ENCODE data around the gene TSHZ3.

Gene TSHZ3

DNA sequence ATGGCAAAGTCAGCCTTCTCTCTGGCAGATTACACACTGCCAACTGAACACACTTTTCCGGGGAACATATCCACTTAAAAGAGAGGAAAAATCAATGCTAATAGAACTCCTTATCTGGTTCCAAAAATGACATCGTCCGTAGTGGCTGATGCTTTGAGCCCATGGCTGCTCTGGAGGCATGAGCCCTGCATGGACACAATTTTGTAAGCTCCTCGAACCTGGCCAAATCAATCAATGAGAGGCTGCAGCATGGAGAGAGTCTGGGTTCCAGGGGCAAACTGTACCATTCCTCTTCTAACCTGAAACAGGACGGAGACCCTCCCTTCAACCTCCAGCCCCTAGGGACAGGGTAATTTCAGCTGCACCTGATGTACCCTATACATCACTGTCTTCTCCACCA, 21.0 kb upstream of the TSHZ3 start:
- H3K36me3 Mint-ChIP-seq: no peaks in the 10 kb centered on the region
- H3K9me3 Mint-ChIP-seq: peaks cover 3% of the 10 kb centered on the region
- H3K4me3 Mint-ChIP-seq: no peak overlapping the region
- H3K27ac Mint-ChIP-seq: no peak overlapping the region
- no peak for ATAC-seq
- H3K27me3 Mint-ChIP-seq: no peaks in the 10 kb centered on the region
- H3K4me1 Mint-ChIP-seq: no peaks in the 10 kb centered on the region

DNA sequence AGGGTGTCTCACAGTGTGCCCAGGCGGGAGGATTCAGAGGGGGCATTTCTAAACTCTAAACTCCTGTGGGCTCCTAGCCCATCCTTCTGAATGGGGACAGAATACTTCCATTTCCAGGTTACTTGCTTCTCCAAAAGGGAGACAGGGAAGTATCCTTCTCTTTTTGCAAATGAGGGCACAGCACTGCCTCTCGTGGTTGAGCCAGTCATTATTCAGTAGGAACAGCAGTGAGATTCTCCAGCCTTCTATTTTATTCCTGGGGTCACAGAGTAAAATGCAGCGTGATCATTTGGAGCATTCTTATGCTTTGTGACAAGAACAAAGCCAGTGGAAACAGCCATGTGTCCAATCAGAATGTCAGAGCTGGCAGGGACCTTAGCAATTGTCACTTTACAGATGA, 15.7 kb upstream of the TSHZ3 start:
- Mint-ChIP-seq H3K27ac (no peak overlapping the region), H3K4me1 (no peaks in the 10 kb centered on the region), H3K36me3 (no peaks in the 10 kb centered on the region), H3K9me3 (peaks cover 3% of the 10 kb centered on the region), H3K27me3 (no peaks in the 10 kb centered on the region), H3K4me3 (no peak overlapping the region)
- ATAC-seq: no peak

DNA sequence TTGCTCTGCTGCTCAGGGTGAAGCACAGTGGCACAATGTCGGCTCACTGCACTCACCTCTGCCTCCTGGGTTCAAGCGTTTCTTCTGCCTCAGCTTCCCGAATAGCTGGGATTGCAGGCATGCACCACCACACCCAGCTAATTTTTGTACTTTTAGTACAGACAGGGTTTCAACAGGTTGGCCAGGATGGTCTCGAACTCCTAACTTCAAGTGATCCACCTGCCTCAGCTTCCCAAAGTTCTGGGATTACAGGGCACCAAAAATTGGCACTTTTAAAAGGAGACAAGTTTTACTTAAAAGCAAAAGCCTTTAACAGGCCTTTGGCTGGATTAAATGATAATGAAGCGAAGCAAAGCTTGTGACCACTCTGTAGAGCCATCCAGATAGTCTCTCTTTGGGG, 12.5 kb upstream of the TSHZ3 start:
- H3K27ac Mint-ChIP-seq: no peak overlapping the region
- no peak for ATAC-seq
- H3K9me3 Mint-ChIP-seq: peaks cover 3% of the 10 kb centered on the region
- H3K4me1 Mint-ChIP-seq: no peaks in the 10 kb centered on the region
- H3K4me3 Mint-ChIP-seq: no peak overlapping the region
- peaks cover 21% of the 10 kb centered on the region for H3K27me3 Mint-ChIP-seq
- no peaks in the 10 kb centered on the region for H3K36me3 Mint-ChIP-seq

DNA sequence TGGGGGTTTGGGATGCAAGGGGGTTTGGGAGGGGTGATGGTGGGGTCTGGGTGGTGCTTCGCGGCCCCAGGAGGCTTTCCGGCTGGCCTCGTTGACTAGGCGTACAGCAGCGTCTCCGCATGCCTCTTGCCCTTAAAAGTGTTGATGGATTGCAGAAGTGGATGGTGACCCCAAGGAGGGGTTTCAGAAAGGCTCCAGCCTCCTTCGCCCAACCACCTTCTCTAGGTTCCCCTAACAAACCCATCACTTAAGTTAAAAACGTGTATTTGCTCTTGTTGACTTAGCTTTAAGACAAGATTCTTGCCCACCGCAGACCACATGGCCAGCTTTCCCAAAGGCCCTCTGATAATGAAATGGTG, 8.1 kb upstream of the TSHZ3 start:
- Mint-ChIP-seq H3K36me3 (no peaks in the 10 kb centered on the region), H3K27me3 (peaks cover 61% of the 10 kb centered on the region), H3K4me1 (no peaks in the 10 kb centered on the region), H3K9me3 (peaks cover 3% of the 10 kb centered on the region), H3K4me3 (no peak overlapping the region), H3K27ac (no peak overlapping the region)
- ATAC-seq: no peak

DNA sequence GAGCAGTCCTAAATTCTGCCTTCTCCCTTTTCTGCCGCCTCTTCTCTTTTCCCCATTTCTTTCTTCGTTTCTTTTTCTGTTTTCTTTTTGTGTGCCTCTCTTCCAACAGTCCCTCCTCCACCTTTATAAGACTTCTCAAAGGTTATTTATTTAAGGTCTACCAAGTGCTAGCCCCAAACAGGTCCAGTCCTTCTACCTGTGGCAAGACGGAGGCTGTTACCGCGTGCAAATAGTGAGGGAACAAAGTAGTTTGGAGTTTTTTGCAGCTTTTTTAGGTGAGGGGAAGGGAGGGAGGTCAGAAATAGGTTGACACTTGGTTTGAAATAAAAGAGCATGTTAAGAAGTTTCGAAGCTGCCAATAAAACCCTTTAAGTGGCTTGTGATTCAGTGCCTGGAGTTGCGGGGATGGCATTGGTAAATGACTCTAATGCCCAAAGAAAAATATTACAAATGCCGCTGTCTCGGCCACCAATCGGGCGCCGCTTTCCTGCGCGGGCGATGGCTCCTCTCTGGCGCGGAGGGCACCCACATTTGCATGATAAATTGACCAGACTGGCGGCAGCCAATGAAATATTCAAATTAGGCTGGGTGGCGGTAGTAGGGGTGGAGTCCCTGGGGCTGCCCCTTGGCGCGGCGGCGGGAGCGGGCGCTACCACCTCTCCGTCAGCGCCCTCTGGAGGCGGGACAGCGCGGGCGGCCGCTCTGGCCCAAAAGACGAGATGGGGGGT, 7.5 kb upstream of the TSHZ3 start:
- peaks cover 3% of the 10 kb centered on the region for H3K9me3 Mint-ChIP-seq
- peaks cover 67% of the 10 kb centered on the region for H3K27me3 Mint-ChIP-seq
- no peak overlapping the region for H3K27ac Mint-ChIP-seq
- H3K4me3 Mint-ChIP-seq: no peak overlapping the region
- H3K4me1 Mint-ChIP-seq: no peaks in the 10 kb centered on the region
- no peaks in the 10 kb centered on the region for H3K36me3 Mint-ChIP-seq
- ATAC-seq: no peak

DNA sequence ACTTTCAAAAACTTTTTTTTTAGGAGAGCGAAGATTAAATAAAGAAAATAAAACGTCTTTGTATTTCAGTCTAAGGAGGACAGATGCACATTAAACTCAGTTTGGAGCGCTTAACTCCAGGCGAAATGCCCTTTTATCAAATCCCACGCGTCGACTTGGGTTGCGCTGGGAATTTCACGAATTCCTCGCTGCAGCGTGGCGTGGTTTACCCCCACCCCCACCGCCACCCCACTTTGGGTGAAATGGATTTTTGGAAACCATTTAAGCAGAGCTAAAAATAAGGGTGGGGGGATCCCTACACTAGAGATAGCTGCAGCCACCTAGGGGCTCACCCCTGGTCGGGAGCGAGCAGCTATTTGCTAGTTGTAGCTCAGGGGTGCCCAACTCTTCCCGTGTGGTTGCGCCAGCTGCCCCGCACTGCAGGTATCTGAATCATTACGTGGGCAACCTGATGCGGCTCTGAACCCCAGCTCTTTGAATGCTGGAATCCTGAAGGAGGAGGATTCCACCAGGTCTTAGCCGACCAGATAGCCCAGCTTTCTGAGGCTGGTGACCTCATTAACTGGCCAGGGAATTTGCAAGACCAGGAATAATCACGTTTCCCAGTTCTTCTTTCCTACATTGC, 6.5 kb upstream of the TSHZ3 start:
- Mint-ChIP-seq H3K27me3 (peaks cover 75% of the 10 kb centered on the region), H3K9me3 (peaks cover 6% of the 10 kb centered on the region), H3K4me1 (peaks cover 5% of the 10 kb centered on the region), H3K27ac (no peak overlapping the region), H3K36me3 (peaks cover 5% of the 10 kb centered on the region), H3K4me3 (no peak overlapping the region)
- ATAC-seq: no peak

DNA sequence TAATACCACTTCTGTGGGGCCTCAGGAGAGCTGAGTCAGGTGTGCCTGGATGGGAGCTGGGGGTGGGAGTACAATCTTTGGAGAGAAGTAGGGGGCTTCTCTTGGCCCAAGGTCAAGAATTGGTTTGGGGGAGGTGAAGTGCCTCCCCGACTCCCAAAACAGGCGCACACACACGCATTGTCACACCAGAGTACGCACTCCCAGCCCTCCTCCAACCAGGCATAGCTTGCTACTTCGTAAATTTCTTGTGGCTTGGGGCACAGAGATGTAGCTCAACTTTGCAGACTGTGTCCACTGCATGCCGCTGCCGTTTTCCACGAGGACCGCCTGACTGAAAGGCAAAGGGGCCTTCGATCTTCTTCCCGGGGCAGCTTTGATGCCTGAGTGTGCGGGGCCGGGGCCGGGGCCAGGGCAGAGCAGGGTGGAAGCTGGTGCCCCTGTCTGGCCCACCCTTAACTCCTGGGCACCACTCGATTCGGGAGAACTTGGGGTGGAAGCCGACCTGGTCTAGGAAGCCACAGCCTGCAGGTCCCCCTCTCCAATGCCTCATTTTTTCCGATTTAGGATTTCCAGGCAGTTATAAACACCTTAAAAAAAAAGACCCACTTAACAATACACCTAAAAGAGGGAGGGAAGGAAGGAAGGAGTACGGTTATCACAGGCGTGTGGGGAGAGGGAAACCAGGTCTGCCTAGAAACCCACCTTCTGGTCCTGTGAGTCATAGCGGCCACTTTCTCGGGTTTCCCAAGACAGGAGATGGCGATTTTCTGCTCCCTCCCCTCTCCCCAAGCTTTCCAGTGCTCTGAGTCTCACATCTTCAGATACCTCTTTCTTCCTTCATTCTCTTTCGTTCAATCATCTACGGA, 5.8 kb upstream of the TSHZ3 start:
- H3K4me1 Mint-ChIP-seq: peaks cover 6% of the 10 kb centered on the region
- no peak overlapping the region for H3K4me3 Mint-ChIP-seq
- no peak overlapping the region for H3K27ac Mint-ChIP-seq
- peaks cover 6% of the 10 kb centered on the region for H3K36me3 Mint-ChIP-seq
- ATAC-seq: no peak
- peaks cover 6% of the 10 kb centered on the region for H3K9me3 Mint-ChIP-seq
- peaks cover 78% of the 10 kb centered on the region for H3K27me3 Mint-ChIP-seq

DNA sequence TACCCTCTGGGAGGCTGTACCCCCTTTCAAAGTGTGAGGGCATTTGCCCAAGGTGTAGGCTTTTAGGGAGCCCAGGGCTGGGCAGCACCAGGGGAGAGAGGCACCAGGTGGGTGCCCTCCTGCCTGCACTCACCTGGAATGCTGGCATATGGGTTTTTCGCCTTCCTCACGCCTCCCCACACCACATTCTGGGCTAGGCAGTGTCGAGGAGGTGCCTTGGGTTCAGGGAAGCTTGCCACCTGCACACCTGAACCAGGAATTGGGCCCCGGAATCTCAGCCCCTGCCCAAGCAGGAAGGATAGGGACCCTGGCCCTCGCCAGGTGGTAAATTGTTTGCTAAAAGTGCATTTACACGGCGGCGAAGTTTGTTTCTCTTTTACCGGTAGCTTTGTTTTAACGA, 5.1 kb upstream of the TSHZ3 start:
- Mint-ChIP-seq H3K27me3 (peaks cover 78% of the 10 kb centered on the region), H3K9me3 (peaks cover 6% of the 10 kb centered on the region), H3K4me1 (peaks cover 6% of the 10 kb centered on the region), H3K36me3 (peaks cover 6% of the 10 kb centered on the region), H3K4me3 (no peak overlapping the region), H3K27ac (no peak overlapping the region)
- no peak for ATAC-seq

DNA sequence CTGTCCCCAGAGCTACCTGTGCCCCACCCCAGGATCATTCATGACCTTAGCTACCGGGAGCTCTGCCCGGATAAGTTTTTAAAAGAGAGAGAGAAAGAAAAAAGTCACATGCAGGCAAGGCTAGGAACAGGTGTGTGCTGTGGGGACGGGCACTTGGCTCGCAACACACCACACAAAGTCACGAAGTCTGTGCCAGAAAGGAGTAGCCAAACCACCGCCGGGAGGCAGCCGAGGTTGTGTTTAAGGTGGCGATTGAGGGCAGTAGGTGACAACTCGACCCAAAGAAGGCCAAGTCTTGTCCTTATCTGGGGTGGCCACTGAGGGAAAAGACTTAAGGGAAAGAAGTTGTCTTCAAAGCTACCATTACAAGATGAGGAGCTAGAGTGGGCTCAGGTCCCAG, 4.6 kb upstream of the TSHZ3 start:
- peaks cover 6% of the 10 kb centered on the region for H3K9me3 Mint-ChIP-seq
- peaks cover 79% of the 10 kb centered on the region for H3K27me3 Mint-ChIP-seq
- no peak for ATAC-seq
- no peak overlapping the region for H3K4me3 Mint-ChIP-seq
- peaks cover 6% of the 10 kb centered on the region for H3K4me1 Mint-ChIP-seq
- no peak overlapping the region for H3K27ac Mint-ChIP-seq
- peaks cover 6% of the 10 kb centered on the region for H3K36me3 Mint-ChIP-seq

DNA sequence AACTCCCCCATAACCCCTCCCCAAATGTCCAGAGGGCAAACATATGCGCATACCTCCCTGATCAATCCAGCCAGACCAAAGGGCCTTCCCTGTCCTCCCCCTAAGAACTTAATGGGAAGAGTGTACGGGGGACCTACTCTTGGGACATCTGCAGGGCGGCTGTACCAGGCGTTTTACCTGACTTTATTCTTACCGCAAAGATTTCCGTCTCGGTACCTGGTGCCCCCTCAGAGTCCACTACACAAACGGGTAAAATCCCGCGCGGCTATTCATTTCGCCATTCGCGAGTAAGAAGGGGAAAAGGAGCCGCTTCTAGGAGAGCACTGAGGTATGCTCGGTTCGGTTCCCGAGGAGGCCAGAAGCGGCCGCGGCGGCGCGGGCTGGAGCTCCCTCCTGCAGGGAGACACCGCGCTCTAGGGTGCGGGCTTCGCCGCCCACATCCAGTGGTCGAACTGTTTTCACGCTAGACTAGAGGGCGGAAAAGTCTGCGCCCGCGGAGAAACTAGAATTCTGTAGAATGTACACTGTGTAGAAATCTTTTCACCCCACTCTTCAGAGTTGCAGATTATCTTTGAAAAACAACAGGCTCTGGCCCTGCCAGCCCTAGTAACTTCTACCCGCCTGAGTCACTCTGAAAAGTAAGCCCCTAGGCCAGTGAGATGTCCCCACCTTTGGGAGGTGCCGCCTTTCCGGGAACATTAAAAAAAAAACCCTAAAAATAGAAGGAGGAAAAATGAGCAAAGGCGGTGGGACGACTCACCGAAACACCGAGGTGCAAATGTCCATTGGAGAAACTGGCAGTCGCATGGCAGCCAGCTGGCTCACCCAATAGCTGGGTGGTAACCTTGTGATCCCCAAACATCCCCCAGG, 3.8 kb upstream of the TSHZ3 start:
- H3K4me1 Mint-ChIP-seq: peaks cover 13% of the 10 kb centered on the region
- no peak overlapping the region for H3K27ac Mint-ChIP-seq

DNA sequence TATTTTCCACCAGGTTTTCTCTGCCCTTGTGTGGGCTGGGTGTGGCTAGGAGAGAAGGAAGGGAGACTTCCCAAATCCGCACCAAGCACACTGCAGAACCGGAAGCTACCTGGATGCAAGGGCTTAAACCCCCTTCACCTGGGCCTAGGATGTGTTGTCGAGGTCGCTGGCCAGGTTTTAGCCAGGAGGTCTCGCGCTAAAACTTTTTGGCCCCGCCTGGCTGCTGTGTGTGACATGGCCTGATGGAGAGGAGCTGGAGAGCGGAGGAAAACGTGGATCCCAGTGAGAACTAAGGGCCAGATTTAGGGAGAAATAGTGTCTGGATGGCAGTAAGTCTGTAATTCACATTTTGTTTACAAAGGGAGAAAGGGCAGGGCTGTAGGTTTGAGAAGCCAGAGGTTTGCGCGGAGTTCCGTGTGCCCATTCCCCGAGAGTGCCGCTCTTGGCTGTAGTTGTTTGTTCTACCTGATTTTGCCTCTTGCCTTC, 3.1 kb upstream of the TSHZ3 start:
- Mint-ChIP-seq H3K36me3 (peaks cover 12% of the 10 kb centered on the region), H3K27ac (no peak overlapping the region), H3K27me3 (peaks cover 79% of the 10 kb centered on the region), H3K4me1 (peaks cover 14% of the 10 kb centered on the region), H3K4me3 (no peak overlapping the region), H3K9me3 (peaks cover 6% of the 10 kb centered on the region)
- ATAC-seq: no peak

More for the DNA sequence above, 3.8 kb upstream of the TSHZ3 start:
- H3K4me3 Mint-ChIP-seq: no peak overlapping the region
- H3K36me3 Mint-ChIP-seq: peaks cover 12% of the 10 kb centered on the region
- ATAC-seq: no peak
- H3K27me3 Mint-ChIP-seq: peaks cover 79% of the 10 kb centered on the region
- peaks cover 6% of the 10 kb centered on the region for H3K9me3 Mint-ChIP-seq

DNA sequence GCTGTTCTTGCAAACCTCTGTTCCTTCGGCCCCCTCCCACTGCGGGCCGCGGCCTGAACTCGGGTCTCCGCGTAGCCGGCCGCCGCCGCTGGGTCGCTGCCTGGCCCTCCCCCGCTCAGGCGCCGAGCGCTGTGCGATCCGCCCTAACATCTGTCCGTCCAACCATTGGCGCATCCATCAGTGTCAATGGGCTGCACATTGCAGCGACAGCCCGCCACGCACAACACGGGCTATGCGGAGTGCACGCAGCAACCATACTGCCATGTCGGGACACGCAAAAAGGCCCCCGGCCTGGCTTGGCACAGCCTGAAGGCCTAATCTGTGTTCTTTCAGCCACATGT, 2.6 kb upstream of the TSHZ3 start:
- ATAC-seq: no peak
- no peak overlapping the region for H3K27ac Mint-ChIP-seq
- H3K27me3 Mint-ChIP-seq: peaks cover 79% of the 10 kb centered on the region
- peaks cover 12% of the 10 kb centered on the region for H3K36me3 Mint-ChIP-seq
- peaks cover 14% of the 10 kb centered on the region for H3K4me1 Mint-ChIP-seq
- peaks cover 6% of the 10 kb centered on the region for H3K9me3 Mint-ChIP-seq
- peak overlapping the region; percentile 2 for H3K4me3 Mint-ChIP-seq

DNA sequence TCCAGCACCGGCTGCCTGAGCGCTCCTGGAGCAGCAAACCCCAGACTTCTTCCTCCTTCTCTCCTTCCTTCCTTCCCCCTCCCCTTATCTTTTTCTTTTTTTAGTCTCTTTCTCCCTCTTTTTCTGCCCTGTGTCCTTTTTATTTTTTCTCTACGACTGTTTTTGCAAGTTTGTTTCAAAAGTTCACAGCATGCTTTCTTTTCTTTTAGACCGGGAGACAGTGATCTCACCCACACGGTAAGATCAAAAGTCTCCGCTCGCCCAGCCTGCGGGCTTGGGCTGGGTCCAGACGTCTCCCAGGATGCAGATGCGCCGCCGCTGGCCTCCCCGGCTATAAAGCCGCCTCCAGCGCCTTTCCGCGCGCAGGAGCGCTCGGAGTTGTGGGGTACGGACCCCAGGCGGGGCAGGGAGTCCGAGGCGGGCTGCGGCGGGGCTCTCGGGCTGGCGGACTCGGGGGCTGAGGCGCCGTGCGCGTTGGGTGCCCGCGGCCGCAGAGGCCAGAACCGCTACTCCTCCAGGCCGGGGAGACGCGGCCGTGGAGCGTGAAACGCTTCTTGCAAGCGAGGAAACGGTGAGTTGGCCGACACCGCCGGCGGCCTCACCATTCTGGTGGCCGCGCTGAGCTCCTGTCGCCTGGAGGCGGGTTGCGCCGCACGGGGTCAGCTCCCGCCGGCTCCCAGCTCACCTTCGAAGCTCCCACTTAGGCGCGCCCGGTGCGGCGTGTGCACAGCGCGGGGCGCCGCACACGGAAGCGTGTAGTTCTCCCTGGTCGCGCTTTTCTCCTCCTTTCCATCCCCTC, 2.0 kb upstream of the TSHZ3 start:
- Mint-ChIP-seq H3K36me3 (peaks cover 12% of the 10 kb centered on the region), H3K27ac (no peak overlapping the region), H3K4me1 (peaks cover 14% of the 10 kb centered on the region), H3K9me3 (peaks cover 6% of the 10 kb centered on the region), H3K4me3 (peak overlapping the region; percentile 86), H3K27me3 (peaks cover 79% of the 10 kb centered on the region)
- ATAC-seq: no peak

DNA sequence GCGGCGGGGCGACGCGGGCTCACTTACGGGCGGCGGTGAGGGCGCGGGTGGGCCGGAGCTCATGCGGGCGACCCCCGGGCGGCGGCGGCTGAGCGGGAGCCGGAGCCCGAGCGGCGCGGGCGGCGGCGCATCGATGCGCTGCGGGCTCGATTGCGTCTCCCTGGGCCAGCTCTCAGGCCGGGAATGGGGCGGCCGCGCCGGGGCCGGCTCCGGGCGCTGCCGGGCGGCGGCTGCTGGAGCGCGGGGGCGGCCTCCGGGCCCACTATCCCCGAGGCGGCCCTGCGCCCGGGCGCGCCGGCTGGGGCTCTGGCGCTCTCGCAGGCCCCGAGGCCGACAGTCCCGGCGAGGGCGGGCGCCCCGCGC, 1.4 kb upstream of the TSHZ3 start:
- H3K9me3 Mint-ChIP-seq: peaks cover 6% of the 10 kb centered on the region
- H3K4me1 Mint-ChIP-seq: peaks cover 14% of the 10 kb centered on the region
- H3K36me3 Mint-ChIP-seq: peaks cover 12% of the 10 kb centered on the region
- peak; percentile 22 for ATAC-seq
- peaks cover 76% of the 10 kb centered on the region for H3K27me3 Mint-ChIP-seq
- H3K4me3 Mint-ChIP-seq: peak overlapping the region; percentile 86
- H3K27ac Mint-ChIP-seq: no peak overlapping the region

All from stimulated activated memory B cell treated with anti-CD40 and anti-IgM and Interleukin-4, amounts not matched to agents 10 μg/mL and 1 μg/mL and 100 μg/mL, for 72 hours (primary cell).